Right forelimb (tissue), 1 donor: ENCODE data around the gene UFSP2.
A peak's percentile ranks its signal among the peaks of the same experiment; 100 is the strongest.

Source experiments
- DNase-seq: peaks from one replicate; pipeline ENCODE4 v3.0.0-alpha.2; 2018

UFSP2 gene

DNA sequence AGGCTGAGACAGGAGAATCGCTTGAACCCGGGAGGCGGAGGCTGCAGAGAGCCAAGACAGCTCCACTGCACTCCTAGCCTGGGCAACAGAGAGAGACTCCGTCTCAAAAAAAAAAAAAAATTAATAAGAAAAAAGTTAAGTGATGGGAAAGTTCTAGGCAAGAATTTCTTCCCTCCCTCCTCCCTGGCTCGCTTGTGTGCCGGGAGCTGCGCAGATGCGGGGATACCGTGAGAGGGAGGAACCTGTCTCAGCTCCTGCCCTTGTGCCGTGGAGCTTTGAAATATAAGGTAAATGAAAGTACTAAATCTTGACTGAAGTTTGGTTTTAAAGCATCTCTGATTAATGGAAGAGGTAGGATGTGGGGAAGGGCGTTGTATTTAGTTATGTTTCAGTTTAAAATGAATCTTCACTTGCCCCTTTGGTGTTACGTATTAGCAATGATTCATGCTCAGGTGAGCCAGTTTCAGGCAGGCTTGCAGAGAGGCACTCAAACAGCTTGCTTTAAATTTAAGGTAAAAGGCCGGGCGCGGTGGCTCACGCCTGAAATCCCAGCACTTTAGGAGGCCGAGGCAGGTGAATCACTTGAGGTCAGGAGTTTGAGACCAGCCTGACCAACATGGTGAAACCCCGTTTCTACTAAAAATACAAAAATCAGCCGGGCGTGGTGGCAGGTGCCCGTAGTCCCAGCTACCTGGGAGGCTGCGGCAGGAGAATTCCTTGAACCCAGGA, 1.4 kb upstream of the UFSP2 start:
- no peak for DNase-seq

GRCh38 chr4:185424905-185425646, 688 bp downstream of the UFSP2 start:
- DNase-seq, result no peak

DNA sequence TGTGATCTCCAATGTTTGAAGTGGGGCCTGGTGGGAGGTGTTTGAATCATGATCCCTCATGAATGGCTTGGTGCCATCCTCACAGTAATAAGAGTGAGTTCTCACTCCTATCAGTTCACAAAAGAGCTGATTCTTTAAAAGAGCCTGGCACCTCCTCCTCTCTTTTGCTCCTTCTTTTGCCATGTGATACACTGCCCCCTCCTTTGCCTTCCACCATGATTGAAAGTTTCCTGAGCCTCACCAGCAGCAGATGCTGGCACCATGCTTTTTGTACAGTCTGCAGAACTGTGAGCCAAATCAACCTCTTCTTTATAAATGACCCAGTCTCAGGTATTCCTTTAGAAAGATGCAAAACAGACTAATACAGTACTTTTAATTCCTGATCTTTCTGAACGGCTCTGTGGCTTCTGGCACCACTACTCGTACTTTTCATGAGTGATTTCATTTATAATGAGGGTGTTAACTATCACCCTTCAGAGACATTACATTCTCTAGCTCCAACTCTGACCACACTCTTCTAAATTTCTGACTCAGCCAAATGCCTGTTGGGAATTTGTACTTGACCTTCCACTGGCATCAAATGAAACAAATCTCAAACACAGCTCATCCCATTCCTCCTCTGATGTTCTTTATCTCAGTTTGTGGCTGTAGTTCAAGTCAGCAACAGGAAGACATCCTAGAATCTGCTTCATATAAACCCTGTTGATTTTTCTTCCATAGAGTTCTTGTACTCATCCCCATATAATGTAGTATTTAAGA, 4.2 kb downstream of the UFSP2 start:
- DNase-seq, result no peak

- DNase-seq, result no peak
These were observed 8.8 kb downstream of the UFSP2 start for GRCh38 chr4:185416955-185417354.

DNA sequence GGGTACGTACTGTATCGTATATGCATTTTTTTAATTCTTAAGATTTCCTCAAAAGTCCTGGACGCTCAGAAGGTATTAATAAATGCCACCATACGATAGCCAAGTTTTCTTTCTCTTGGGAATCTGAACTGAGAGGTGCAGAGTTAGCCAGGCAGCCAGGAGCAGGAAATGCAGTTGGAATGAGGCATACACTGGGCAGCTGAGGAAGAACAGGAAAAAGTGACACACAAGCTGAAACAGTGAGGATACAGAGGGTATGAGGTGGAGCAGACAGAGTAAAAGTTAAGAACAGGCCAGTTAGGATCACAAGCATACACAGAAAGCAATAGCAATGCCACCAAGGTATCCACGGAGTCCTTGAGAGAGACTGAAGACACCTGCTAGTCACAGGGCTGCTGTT, 13.4 kb downstream of the UFSP2 start:
- DNase-seq, result no peak

- DNase-seq, result no peak
These were observed 13.9 kb downstream of the UFSP2 start for GRCh38 chr4:185411849-185412248.

GRCh38 chr4:185408432-185408831, 17.3 kb downstream of the UFSP2 start:
- DNase-seq, result no peak

GRCh38 chr4:185405296-185405999, 20.3 kb downstream of the UFSP2 start:
- no peak for DNase-seq

GRCh38 chr4:185404031-185404430, 21.7 kb downstream of the UFSP2 start:
- no peak for DNase-seq

- no peak for DNase-seq
These were observed 26.3 kb downstream of the UFSP2 start for GRCh38 chr4:185399466-185399865.

DNA sequence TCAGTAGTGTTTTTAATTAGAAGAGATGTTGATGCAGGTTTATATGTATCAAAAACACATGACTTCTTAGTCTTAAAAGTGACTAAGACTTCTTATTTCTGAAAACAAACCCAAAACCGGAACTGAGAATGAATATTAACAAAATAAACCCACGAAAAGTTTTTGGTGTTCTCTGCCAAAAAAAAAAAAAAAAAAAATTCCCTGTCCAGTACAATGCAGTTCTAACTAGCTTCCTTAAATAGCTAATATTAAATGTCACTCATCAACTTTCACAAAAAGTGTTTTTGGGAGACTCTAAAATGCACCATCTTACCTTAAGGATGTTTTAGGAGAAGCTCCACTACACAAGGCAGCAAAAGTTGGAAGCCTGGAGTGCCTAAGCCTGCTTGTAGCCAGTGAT, 27.1 kb downstream of the UFSP2 start:
- no peak for DNase-seq

DNA sequence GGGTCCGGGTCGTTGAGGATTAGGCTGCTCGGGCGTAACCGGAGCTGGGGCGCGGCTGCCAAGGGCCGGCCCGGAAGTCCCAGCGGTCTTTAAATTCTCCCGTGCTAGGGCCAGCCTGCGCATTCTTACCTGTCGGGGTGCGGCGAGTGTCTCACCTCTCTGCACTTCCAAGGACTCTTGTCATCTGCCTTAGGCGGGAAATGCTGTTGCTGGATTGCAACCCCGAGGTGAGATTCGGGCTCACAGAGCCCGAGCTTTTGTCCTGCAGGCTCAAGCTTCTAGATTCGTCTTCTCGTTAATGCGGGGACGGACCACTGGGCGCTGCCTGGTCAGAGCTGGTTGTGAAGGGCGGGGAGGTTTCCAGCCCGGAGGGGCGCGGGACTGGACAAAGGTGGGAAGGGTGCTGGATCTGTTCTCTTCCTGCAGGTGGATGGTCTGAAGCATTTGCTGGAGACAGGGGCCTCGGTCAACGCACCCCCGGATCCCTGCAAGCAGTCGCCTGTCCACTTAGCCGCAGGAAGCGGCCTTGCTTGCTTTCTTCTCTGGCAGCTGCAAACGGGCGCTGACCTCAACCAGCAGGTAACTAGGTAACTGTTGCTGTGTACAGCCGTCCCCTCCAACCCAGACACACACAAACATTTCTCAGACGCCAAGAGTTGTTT, 28.9 kb downstream of the UFSP2 start, which contains the start of gene ANKRD37:
Gene ANKRD37, plus strand, starts transcription at position 118 of the 662 bp plus-strand sequence. Its CDS starts 83 bp downstream, at position 201.
- no peak for DNase-seq

- peak; percentile 99 for DNase-seq
These were observed 29.6 kb downstream of the UFSP2 start for GRCh38 chr4:185395956-185396723.

GRCh38 chr4:185395238-185395955, 30.4 kb downstream of the UFSP2 start, which contains the start of gene LRP2BP:
LRP2BP (minus strand) TSS chr4:185395924; CDS start chr4:185378186, 17,738 bp downstream.
- DNase-seq, result no peak

GRCh38 chr4:185394568-185395237, 31.1 kb downstream of the UFSP2 start:
- DNase-seq, result no peak

DNA sequence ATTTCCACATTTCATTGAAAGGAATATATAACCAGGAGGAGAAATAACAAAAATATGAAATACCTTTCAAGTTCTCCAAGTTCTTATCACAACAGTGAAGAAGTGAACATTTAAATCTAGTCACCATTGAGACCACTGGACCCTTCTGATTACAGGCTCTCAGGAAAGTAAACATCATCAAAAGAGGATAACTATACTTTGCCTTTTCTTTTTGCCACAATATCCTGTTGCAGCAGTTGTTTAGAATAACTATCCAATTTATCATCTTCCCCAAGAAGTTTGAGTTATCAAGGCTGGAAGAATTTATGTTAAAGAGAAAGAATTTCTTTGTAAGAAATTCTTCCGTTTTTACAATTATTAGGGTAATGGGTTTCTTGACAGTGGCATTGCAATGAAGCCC, 33.6 kb downstream of the UFSP2 start:
- no peak for DNase-seq

- DNase-seq, result no peak
These were observed 34.8 kb downstream of the UFSP2 start for GRCh38 chr4:185390941-185391340.

DNA sequence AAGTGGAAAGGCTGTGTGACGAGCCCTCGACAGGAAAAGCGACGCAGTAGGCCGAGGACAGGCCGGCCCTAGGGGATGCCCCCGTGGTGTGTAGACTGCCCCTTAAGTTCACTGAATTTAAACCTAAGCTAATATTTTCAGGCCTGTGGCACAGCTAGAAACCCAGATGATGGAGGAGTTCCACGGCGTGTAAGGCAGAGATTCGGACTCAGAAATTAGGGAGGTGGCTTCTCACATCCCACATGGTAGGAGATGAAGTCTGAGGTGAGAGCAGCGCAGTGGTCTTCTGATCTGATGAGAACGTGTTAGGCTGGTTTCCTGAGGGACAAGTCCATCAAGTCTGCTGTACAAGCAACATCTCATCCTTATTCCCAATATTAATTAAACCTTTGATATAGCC, 37.8 kb downstream of the UFSP2 start:
- DNase-seq, result no peak

- DNase-seq, result no peak
These were observed 40.8 kb downstream of the UFSP2 start for GRCh38 chr4:185384930-185385331.

DNA sequence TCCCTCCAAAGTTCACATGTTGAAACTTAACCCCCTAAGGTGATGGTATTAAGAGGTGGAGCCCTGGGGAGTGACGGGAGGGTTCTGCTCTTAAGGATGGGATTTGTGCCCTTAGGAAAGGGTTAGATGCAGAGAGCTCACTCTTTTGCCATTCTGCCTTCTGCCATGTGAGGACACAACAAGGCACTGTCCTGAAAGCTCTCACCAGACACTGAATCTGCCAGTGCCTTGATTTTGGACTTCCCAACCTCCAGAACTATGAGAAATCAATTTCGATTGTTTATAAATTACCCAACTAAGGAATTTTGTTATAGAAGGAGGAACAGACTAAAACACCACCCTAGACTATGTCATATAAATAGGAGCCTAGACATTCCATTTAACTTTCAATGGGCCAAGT, 41.7 kb downstream of the UFSP2 start:
- no peak for DNase-seq
